ENCODE measurements around the gene TSC22D4.
"Not testable (repeated sequence)": the region's sequence is repeated elsewhere in the genome, so short reads cannot be mapped to it uniquely, and the experiment has no call there.

The TSC22D4 gene

DNA sequence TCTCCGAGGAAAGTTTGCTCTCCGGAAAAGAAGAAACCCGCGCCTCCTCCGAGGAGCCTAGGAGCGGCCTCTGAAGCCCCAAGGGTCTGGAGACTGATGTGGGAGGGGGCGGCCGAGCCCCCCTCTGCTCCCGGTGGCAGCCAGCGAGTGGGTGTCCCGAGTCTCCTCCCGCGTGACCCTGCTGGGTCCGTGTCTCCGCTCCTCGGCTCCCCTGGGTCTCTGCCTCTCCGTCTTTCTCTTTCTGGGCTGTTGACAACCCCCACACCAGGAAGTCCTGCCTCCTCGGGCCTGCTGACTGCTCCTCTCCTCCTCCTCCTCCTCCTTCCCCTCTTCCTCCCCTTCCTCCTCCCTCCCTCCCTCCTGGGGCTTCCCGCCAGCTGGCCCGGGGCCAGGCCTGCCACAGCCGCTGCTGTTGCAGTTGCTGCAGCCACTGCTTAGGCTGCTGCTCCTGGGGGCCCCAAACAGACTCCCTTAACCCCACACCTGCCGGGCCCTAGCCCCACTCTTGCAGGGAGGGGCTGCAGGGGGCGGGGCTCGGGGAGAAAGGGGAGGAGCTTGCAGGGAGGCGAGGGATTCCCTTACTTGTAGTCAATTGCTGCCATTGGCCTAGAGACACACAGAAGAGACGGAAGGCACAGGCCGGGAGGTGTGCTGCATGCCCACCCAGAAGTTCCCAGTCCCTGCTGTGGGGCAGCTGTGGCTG is at the start of gene TSC22D4:
Gene TSC22D4, minus strand, starts transcription at position 257 of the 703 bp plus-strand sequence. CDS start 1,176 bp downstream, outside the sequence.
- peak; percentile 84 for DNase-seq (ENCODE audit: low read depth)

DNA sequence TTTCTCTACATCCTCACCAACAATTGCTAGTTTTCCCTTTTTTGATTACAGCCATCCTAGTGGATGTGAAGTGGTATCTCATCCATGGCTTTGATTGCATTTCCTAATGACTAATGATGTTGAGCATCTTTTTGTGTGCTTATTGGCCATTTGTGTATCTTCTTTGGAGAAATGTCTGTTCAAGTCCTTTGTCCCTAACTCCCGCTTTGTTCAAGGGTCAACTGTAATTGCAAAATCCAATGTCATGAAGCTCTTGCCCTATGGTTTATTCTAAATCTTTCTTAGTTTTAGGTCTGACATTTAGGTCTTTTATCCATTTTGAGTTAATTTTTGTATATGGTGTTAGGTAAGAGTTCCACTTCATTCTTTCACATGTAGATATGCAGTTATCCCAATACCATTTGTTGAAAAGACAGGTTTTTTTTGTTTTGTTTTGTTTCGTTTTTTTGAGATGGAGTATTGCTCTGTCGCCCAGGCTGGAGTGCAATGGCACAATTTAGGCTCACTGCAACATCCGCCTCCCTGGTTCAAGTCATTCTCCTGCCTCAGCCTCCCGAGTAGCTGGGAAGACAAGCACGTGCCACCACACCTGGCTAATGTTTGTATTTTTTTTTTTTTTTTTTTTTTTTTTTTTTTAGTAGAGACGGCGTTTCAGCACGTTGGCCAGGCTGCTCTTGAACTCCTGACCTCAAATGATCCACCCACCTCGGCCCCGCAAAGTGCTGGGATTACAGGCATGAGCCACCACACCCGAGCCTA is 49.3 kb upstream of the TSC22D4 start:
- DNase-seq (ENCODE audit: low read depth), result not testable (repeated sequence)

DNA sequence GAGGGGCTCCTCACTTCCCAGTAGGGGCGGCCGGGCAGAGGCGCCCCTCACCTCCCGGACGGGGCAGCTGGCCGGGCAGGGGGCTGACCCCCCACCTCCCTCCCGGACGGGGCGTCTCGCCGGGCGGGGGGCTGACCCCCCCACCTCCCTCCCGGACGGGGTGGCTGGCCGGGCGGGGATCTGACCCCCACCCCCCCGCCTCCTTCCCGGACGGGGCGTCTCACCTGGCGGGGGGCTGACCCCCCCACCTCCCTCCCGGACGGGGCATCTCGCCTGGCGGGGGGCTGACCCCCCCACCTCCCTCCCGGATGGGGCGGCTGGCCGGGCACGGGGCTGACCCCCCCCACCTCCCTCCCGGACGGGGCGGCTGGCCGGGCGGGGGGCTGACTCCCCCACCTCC is 44.2 kb upstream of the TSC22D4 start:
- DNase-seq (ENCODE audit: low read depth), result not testable (repeated sequence)

DNA sequence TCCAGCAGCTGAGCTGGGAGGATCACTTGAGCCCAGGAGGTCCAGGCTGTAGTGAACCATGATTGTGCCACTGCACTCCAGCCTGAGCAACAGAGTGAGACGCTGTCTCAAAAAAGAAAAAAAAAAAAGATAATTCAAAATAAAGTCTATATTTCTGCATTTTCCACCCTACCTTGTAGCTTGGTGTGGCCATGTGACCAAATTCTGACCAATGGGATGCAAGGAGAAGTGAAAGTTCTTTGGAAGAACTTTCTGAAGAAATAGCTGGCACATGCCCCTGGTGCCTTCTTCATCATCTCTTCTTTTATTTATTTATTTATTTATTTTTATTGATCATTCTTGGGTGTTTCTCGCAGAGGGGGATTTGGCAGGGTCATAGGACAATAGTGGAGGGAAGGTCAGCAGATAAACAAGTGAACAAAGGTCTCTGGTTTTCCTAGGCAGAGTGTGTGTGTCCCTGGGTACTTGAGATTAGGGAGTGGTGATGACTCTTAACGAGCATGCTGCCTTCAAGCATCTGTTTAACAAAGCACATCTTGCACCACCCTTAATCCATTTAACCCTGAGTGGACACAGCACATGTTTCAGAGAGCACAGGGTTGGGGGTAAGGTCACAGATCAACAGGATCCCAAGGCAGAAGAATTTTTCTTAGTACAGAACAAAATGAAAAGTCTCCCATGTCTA is 43.0 kb upstream of the TSC22D4 start:
- DNase-seq (ENCODE audit: low read depth), result not testable (repeated sequence)

DNA sequence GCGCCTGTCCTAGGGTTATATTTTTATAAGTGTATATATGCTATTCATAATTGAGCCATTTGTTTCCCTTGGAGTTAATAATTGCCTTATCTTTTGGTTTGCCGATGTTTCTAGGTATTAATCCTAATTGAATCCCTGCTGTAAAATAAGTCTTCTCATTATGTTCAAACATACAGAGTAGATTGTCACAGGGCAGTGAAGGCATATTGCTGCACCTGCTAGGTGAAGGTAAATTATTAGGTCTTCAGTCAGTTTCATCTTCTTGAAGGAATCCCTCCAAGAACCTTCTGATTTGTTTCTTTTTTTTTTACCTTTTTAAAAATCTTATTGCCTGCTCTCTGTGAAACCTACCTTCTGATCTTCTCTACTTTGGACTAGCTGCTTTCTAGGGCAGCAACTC is 42.1 kb upstream of the TSC22D4 start:
- no peak for DNase-seq (ENCODE audit: low read depth)

DNA sequence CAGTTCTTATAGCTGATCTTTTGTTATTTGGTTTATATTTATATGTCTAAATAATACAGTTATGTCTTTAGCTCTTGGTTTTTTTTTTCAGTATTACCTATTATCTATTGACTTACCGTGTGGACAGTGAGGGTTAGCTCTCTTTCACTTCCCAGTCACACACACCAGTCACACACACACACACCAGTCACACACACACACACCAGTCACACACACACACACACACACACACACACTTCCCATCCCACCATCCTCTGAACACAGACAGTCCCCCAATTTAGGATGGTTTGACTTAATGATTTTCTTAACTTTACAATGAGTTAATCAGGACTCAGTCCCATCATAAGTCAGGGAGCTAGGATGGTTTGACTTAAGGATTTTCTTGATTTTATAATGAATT is 41.1 kb upstream of the TSC22D4 start:
- DNase-seq (ENCODE audit: low read depth), result no peak

DNA sequence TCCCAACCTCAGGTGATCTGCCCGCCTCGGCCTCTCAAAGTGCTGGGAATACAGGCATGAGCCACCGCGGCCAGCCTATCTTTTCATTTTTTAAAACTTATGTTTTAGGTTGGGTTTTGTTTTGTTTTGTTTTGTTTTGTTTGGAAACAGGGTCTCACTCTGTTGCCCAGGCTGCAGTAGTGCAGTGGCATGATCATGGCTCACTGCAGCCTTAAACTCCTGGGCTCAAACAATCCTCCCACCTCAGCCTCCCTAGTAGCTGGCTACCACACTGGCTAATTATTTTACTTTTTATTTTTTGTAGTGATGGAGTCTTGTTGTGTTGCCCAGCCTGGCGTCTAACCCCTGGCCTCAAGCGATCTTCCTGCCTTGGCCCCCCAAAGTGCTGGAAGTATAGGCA is 40.6 kb upstream of the TSC22D4 start:
- no peak for DNase-seq (ENCODE audit: low read depth)

DNA sequence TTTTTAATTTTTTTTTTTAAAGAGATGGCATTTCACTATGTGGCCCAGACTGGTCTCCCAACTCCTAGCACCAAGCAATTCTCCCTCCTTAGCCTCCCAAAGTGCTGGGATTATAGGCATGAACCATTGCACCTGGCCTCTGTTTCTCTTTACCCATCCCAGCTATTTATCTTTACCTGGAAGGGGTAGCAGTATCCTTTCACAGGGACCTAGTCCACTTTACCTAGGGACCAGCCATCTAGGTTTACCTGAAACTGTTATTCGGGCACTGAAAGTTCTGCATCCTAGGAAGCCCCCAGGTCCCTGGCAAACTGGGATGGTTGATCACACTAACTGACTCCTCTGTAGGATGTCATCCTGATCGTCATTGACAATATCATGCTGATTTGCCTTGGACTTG is 38.3 kb upstream of the TSC22D4 start:
- no peak for DNase-seq (ENCODE audit: low read depth)

DNA sequence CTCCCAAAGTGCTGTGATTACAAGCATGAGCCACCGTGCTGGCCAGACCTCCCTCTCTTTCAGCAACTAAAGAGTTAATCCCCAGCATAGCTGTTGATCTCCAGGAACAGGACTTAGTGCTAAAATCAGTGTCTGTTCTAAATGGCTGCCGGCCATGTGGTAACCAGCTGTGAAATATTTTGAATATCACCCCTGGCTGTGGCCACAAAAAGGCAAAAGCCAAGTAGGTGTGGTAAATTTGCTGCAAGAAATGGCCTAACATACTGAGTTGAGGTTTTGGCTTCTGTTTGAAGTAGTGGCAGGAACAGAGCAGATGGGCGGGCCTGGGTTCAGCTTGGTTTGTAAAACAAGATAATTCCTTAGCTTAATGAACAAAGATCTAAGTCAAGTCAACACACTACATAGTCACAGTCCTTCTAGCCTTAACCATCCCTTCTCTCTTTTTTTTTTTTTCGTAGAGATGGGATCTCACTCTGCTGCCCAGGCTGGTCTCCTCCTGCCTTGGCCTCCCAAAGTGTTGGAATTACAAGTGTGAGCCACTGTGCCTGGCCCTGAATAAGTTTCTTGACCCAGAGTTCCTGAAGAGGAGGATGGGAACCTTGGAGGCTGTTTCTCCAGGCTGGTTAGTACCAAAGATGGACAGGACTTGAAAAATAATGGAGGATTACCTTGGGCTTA is 37.3 kb upstream of the TSC22D4 start:
- DNase-seq (ENCODE audit: low read depth), result no peak

DNA sequence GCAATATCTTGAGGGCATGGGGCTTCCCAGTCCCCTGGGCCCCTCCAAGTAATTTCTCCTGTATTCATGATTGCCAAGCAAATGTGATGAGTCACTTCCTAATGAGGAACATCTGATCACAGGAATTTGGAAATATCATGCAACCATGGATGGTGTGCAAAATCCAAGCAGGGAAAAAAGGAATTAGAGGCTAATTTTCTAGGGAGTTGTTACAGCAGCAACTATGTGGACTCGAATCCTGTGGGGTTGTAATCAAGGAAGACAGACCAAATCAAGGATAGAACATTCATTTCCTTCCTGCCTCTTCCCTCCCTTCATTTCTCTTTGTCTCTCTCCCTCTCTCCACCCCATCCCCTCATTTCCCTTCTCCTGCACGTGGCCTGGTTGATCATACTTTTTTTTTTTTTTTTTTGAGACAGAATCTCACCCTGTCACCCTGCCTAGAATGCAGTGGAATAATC is 36.1 kb upstream of the TSC22D4 start:
- no peak for DNase-seq (ENCODE audit: low read depth)

DNA sequence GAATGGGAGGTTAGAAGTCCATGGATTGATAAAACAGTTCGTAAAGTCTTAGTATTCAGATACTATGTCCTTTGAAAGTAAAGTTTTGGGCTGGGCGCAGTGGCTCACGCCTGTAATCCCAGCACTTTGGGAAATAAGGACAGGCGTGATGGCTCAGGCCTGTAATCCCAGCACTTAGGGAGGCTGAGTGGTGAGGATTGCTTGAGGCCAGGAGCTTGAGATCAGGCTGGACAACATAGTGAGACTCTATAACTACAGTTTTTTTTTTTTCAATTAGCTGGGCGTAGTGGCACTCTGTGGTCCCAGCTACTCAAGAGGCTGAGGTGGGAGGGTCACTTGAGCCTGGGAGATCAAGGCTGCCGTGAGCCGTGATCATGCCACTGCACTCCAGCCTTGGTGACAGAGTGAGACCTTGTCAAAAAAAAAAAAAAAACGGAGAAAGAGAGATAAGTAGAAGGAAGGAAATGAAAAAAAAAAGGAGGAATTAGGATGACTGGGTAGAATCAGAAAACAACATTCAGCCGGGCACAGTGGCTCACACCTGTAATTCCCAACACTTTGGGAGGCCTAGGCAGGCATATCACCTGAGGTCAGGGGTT is 34.3 kb upstream of the TSC22D4 start:
- no peak for DNase-seq (ENCODE audit: low read depth)

DNA sequence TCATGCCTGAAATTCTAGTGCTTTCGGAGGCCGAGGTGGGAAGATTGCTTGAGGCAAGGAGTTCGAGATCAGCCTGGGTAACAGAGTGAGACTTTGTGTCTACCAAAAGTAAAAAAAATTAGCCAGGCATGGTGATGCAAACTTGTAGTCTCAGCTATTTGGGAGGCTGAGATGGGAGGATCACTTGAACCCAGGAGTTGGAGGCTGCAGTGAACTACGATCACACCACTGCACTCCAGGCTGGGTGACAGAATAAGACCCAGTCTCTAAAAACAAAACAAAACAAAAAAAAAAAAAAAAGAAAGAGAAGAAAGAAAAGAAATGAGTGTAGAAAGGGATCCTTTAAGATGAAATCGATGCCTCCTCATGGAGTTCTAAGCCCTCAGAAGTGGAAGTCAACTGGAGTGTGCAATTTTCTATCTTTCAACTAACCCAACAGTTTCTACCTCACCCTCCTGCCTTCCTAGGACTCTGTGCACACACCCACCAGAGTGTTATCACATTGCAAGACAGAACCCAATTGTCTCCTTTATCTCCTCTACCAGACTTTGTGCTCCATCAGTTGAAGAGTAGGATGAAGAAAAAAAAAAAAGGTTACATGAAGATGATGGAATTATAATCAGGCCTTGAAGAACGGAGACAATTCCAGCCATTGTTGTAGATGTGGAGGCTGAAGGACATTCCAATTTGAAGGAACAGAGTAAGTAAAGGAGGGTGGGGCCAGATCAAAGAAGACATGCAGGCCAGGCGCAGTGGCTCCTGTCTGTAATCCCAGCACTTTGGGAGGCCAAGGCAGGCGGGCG is 31.6 kb upstream of the TSC22D4 start:
- DNase-seq (ENCODE audit: low read depth), result no peak

DNA sequence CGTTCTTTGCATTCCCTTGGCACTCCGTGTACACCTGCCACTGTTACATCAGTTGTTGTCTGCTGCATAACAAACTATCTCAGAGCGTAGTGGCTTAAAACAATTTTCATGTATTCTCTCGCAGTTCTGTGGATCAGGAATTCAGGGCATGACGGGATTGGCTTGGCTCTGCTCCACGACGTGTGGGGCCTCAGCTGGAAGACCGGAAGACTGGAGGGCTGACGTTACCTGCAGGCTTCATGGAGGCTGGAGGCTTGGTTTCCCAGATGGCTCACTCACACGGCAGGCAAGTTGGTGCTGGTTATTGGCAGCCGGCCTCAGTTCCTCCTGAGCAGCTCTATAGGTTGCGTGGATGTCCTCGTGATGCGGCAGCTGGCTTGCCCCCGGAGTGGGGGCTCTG is 30.2 kb upstream of the TSC22D4 start:
- DNase-seq (ENCODE audit: low read depth), result no peak

DNA sequence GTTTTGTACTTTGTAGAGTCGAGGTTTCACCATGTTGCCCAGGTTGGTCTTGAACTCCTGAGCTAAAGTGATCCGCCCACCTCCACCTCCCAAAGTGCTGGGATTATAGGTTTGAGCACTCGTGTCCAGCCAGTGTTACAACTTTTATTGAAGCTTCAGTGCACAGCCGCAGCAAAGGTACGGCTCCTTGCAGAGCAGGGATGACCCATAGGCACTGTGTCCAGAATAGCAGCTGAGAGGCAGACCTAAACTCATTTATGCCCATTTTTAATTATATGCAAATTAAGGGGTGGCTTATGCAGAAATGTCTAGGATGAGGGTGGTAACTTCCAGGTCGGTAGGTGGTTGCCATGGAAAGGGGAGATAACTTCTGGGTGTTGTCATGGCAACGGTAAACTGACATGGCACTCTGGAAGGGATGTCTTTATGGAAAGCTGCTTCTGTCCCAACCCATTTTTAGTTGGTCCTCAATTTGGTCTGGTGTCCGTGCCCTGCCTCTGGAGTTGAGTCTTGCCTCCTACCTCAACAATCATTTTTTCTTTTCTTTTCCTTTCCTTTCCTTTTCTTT is 27.4 kb upstream of the TSC22D4 start:
- no peak for DNase-seq (ENCODE audit: low read depth)

DNA sequence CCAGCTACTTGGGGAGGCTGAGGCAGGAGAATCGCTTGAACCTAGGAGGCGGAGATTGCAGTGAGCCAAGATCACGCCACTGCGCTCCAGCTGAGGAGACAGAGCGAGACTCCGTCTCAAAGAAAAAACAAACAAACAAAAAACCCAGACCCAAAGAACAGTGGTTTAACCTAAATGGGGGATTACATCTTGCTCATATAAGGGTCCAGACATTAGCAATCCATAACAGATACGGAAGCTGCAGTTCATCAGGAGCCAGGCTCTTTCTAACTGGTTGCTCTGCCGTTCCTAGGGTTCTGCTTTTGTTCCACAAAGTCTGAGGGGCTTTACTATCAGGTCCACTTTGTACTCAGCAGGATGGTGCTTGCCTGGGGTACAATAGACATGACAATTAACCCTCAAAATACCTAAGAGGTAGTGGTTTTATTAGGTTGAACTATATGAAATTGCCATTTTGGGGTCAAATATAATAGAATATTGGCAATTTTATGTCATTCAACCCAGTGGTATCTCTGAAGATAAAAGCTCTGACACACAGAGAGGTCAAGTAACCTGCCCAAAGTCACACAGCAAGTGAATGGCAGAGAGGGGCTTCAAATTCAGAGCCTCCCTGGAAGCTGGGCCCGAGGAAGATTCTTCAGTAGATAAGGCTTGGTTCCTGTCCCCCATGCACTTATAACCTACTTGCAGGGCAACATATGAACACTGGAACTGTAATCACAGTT is 26.0 kb upstream of the TSC22D4 start:
- DNase-seq (ENCODE audit: low read depth), result no peak

DNA sequence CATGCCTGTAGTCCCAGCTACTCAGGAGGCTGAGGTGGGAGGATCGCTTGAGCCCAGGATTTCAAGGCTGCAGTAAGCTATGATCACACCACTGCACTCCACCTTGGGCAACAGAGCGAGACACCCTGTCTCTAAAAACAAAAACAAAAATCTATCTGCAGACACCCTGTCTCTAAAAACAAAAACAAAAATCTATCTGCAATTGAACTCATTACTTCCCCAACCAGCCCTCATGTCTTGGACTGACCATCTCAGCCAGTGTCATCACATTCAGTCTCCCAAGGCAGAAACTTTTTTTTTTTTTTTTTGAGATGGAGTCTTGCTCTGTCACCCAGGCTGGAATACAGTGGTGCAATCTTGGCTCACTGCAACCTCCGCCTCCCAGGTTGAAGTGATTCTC is 25.0 kb upstream of the TSC22D4 start:
- DNase-seq (ENCODE audit: low read depth), result not testable (repeated sequence)

DNA sequence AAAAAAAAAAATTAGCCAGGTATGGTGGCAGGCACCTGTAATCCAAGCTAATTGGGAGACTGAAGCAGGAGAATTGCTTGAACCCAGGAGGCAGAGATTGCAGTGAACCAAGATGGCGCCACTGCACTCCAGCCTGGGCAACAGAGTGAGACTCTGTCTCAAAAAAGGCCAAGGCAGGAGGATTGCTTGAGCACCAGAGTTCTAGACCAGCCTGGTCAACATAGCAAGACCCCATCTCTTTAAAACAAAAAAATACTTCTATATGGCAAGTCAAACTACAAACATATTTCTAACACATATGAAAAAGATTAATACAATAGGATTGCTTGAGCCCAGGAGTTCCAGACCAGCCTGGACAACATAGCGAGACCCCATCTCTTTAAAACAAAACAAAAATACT is 21.7 kb upstream of the TSC22D4 start:
- DNase-seq (ENCODE audit: low read depth), result not testable (repeated sequence)

DNA sequence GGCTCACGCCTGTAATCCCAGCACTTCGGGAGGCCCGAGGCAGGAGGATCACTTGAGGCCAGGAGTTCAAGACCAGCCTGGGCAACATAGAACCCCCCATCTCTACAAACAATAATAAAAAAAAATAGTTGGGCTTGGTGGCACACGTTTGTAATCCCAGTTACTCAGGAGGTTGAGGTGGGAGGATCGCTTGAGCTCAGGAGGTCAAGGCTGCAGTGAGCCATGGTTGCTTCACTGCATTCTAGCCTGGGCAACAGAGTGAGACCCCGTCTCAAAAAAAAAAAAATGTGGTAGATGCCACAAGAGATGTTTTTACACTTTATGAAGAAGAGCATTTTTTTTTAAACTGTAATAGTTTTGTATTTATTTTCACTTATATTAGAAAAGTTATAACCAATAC is 17.5 kb upstream of the TSC22D4 start:
- no peak for DNase-seq (ENCODE audit: low read depth)

DNA sequence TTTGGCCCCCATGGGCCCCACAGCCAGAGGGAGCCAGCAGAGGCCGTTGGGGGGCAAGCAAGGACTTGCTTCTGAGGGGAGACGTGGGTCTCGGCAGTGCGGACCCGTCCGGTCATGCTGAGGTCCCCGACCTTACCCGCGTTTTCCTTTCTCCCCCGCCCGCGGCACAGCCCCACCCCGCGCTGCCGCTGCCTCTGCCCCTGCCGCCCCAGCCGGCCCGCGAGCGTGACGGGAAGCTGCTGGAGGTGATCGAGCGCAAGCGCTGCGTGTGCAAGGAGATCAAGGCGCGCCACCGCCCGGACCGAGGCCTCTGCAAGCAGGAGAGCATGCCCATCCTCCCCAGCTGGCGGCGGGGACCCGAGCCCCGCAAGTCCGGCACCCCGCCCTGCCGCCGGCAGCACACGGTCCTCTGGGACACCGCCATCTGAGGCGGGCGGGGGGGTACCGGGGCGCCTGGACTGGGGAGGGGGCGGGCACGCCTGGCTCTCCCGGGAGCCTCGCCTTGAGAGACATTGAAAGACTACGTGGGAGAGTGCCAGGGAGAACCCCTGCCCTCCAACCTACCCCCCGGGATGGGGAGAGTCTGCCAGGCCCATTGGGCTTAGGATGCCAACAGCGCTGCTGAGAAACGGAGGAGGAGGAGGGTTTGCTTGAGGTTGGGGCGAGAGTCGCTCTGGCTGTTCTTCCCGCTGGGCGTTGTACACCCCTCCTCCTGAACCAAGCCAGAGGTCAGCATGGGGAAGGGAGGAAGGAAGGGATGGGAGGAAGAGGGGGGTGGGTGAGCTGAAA is 14.7 kb upstream of the TSC22D4 start:
- DNase-seq (ENCODE audit: low read depth), result peak; percentile 36

Data from stimulated activated CD4-positive, alpha-beta T cell treated with anti-CD3 and anti-CD28 coated beads, Interleukin-2, amount 100 ng/mL, for 4 hours (primary cell).